WTC11 (cell line): ENCODE measurements around the gene TMEM263.

Source experiments
- IRF2 ChIP-seq: sonication (generic); formaldehyde crosslinking; IDR thresholded peaks from 2 replicates; pipeline ENCODE4 v1.8.0; 2022; ENCODE audit warnings: low read depth, missing genetic modification reagents, borderline replicate concordance
- NFYB ChIP-seq: sonication (generic); formaldehyde crosslinking; conservative IDR thresholded peaks from 2 replicates; pipeline ENCODE4 v1.8.0; 2022; ENCODE audit warnings: low read depth, missing genetic modification reagents
- TEAD1 ChIP-seq: sonication (generic); formaldehyde crosslinking; IDR thresholded peaks from 2 replicates; pipeline ENCODE4 v1.8.0; 2022; ENCODE audit warnings: mild to moderate bottlenecking, missing genetic modification reagents
- TEAD4 ChIP-seq: sonication (generic); formaldehyde crosslinking; IDR thresholded peaks from 2 replicates; pipeline ENCODE4 v1.8.0; 2022; ENCODE audit warnings: mild to moderate bottlenecking, missing genetic modification reagents
- TP53 ChIP-seq: sonication (generic); formaldehyde crosslinking; IDR thresholded peaks from 2 replicates; pipeline ENCODE4 v1.8.1; 2023; ENCODE audit warnings: mild to moderate bottlenecking, missing genetic modification reagents
- ZNF423 ChIP-seq: fragments of 250-450 bp; sonication (Bioruptor Pico); IDR thresholded peaks from 2 replicates; pipeline ENCODE4 v2.1.2; 2022; ENCODE audit warnings: mild to moderate bottlenecking, moderate library complexity
- TF ChIP-seq, protein P1 (sequence below): fragments of 200-600 bp; IDR thresholded peaks from 2 replicates; pipeline ENCODE4 v1.8.0; 2022; ENCODE audit warnings: antibody characterized with exemption
- TF ChIP-seq, protein P2 (sequence below): sonication (generic); formaldehyde crosslinking; IDR thresholded peaks from 2 replicates; pipeline ENCODE4 v1.8.1; 2022; ENCODE audit warnings: missing genetic modification reagents, borderline replicate concordance
- TF ChIP-seq, protein P3 (sequence below): sonication (generic); formaldehyde crosslinking; IDR thresholded peaks from 2 replicates; pipeline ENCODE4 v1.8.0; 2022; ENCODE audit warnings: mild to moderate bottlenecking, missing genetic modification reagents
- TF ChIP-seq, protein P4 (sequence below): sonication (generic); formaldehyde crosslinking; IDR thresholded peaks from 2 replicates; pipeline ENCODE4 v1.8.1; 2023; ENCODE audit warnings: mild to moderate bottlenecking, moderate library complexity, missing genetic modification reagents
- TF ChIP-seq, protein P5 (sequence below): sonication (generic); formaldehyde crosslinking; IDR thresholded peaks from 2 replicates; pipeline ENCODE4 v1.8.1; 2022; ENCODE audit warnings: low read depth, mild to moderate bottlenecking, moderate library complexity, missing genetic modification reagents, borderline replicate concordance

DNA sequence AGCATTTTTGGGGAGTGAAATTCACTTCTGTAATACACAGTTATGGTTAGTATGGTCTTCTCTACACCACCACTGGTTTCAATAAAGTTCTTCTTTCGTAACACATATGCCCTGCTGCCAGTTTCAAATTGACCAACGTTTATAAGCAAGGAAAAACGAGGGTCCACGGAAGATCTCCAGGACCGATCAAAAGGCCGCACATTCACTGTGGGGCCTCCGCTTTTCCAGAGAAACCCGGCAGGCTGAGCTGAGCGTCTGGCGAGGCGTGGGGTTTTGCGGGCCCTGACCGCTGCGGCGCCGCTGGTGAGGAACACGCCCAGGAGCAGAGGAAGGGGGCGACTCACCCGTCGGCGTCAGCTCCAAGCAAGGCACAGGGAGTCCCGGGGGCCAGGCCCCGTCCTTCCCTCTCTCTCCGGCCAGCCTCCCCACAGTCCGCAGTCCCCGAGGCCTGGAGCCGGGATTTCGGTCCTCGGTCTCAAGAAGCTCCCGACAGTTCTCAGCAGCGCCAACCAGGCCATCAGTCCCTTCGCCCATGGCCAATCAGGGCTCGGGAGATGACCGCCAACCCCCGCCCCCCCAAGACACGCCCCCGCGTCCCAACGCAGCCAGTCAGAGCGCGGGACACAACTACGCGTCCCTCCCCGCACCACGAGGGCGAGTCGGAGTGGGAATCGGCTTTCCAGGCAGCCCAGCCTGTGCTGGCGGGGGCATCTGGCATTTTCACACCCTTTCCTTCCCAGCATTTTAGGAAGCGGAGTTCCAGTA lies 31.1 kb downstream of the TMEM263 start, which contains the start of gene MTERF2:
- TF ChIP-seq, protein P1, sequence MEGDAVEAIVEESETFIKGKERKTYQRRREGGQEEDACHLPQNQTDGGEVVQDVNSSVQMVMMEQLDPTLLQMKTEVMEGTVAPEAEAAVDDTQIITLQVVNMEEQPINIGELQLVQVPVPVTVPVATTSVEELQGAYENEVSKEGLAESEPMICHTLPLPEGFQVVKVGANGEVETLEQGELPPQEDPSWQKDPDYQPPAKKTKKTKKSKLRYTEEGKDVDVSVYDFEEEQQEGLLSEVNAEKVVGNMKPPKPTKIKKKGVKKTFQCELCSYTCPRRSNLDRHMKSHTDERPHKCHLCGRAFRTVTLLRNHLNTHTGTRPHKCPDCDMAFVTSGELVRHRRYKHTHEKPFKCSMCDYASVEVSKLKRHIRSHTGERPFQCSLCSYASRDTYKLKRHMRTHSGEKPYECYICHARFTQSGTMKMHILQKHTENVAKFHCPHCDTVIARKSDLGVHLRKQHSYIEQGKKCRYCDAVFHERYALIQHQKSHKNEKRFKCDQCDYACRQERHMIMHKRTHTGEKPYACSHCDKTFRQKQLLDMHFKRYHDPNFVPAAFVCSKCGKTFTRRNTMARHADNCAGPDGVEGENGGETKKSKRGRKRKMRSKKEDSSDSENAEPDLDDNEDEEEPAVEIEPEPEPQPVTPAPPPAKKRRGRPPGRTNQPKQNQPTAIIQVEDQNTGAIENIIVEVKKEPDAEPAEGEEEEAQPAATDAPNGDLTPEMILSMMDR = no peak
- TF ChIP-seq TP53 (CRISPR knock-in tag) (no peak), TEAD4 (CRISPR knock-in tag) (no peak), NFYB (CRISPR knock-in tag) (peak; percentile 55), TEAD1 (CRISPR knock-in tag) (peak; percentile 43; the same call in 1 of the 2 replicates), ZNF423 (CRISPR knock-in tag) (no peak), IRF2 (no peak)
- TF ChIP-seq, protein P2, sequence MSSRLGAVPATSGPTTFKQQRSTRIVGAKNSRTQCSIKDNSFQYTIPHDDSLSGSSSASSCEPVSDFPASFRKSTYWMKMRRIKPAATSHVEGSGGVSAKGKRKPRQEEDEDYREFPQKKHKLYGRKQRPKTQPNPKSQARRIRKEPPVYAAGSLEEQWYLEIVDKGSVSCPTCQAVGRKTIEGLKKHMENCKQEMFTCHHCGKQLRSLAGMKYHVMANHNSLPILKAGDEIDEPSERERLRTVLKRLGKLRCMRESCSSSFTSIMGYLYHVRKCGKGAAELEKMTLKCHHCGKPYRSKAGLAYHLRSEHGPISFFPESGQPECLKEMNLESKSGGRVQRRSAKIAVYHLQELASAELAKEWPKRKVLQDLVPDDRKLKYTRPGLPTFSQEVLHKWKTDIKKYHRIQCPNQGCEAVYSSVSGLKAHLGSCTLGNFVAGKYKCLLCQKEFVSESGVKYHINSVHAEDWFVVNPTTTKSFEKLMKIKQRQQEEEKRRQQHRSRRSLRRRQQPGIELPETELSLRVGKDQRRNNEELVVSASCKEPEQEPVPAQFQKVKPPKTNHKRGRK = no peak
- TF ChIP-seq, protein P3, sequence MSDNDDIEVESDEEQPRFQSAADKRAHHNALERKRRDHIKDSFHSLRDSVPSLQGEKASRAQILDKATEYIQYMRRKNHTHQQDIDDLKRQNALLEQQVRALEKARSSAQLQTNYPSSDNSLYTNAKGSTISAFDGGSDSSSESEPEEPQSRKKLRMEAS (CRISPR knock-in tag) = peak; percentile 92
- TF ChIP-seq, protein P4, sequence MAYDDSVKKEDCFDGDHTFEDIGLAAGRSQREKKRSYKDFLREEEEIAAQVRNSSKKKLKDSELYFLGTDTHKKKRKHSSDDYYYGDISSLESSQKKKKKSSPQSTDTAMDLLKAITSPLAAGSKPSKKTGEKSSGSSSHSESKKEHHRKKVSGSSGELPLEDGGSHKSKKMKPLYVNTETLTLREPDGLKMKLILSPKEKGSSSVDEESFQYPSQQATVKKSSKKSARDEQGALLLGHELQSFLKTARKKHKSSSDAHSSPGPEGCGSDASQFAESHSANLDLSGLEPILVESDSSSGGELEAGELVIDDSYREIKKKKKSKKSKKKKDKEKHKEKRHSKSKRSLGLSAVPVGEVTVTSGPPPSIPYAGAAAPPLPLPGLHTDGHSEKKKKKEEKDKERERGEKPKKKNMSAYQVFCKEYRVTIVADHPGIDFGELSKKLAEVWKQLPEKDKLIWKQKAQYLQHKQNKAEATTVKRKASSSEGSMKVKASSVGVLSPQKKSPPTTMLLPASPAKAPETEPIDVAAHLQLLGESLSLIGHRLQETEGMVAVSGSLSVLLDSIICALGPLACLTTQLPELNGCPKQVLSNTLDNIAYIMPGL = peak; percentile 62; the same call in 1 of the 2 replicates
- TF ChIP-seq, protein P5, sequence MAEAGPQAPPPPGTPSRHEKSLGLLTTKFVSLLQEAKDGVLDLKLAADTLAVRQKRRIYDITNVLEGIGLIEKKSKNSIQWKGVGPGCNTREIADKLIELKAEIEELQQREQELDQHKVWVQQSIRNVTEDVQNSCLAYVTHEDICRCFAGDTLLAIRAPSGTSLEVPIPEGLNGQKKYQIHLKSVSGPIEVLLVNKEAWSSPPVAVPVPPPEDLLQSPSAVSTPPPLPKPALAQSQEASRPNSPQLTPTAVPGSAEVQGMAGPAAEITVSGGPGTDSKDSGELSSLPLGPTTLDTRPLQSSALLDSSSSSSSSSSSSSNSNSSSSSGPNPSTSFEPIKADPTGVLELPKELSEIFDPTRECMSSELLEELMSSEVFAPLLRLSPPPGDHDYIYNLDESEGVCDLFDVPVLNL (CRISPR knock-in tag) = no peak
